Neural crest cell (in vitro differentiated cells): ENCODE data around the gene KCNJ18. TPM values are rescaled to one million over a fixed set of nuclear protein-coding genes. Genes with fewer than 3 reads are reported as not detected.
"Not testable (repeated sequence)": the region's sequence is repeated elsewhere in the genome, so short reads cannot be mapped to it uniquely, and the experiment has no call there.

Experiments used
- DNase-seq: peaks from one replicate; pipeline ENCODE4 v3.0.0; 2021; ENCODE audit warnings: low read depth, mixed read lengths, low spot score
- H3K27ac Mint-ChIP-seq: one replicate; pipeline ENCODE4 v1.8.0; 2021; ENCODE audit warnings: mild to moderate bottlenecking, mixed read lengths; ENCODE audit not compliant: unreplicated experiment
- H3K27me3 Mint-ChIP-seq: 2 replicates; pipeline ENCODE4 v1.8.0; 2021; ENCODE audit warnings: low read depth, mild to moderate bottlenecking, mixed read lengths
- H3K36me3 Mint-ChIP-seq: 2 replicates; pipeline ENCODE4 v1.8.0; 2021; ENCODE audit warnings: low read depth, mild to moderate bottlenecking, mixed read lengths
- H3K4me1 Mint-ChIP-seq: 2 replicates; pipeline ENCODE4 v1.8.0; 2021; ENCODE audit warnings: mixed read lengths
- H3K4me3 Mint-ChIP-seq: one replicate; pipeline ENCODE4 v1.8.0; 2021; ENCODE audit warnings: mild to moderate bottlenecking, mixed read lengths
- H3K9me3 Mint-ChIP-seq: 2 replicates; pipeline ENCODE4 v1.8.0; 2021; ENCODE audit warnings: mixed read lengths
- total RNA-seq: library from RNA; stranded (reverse); gene quantifications from 2 replicates; pipeline ENCODE4 v1.2.1, GENCODE V29; 2021
- TF ChIP-seq, protein P1 (sequence below): fragments of 200-600 bp; sonication (generic); conservative IDR thresholded peaks from 2 replicates; pipeline ENCODE4 v1.5.0; 2021; ENCODE audit warnings: antibody characterized with exemption, mild to moderate bottlenecking

KCNJ18 gene
- total RNA-seq, 1 donor from 2014 or later: not detected

DNA sequence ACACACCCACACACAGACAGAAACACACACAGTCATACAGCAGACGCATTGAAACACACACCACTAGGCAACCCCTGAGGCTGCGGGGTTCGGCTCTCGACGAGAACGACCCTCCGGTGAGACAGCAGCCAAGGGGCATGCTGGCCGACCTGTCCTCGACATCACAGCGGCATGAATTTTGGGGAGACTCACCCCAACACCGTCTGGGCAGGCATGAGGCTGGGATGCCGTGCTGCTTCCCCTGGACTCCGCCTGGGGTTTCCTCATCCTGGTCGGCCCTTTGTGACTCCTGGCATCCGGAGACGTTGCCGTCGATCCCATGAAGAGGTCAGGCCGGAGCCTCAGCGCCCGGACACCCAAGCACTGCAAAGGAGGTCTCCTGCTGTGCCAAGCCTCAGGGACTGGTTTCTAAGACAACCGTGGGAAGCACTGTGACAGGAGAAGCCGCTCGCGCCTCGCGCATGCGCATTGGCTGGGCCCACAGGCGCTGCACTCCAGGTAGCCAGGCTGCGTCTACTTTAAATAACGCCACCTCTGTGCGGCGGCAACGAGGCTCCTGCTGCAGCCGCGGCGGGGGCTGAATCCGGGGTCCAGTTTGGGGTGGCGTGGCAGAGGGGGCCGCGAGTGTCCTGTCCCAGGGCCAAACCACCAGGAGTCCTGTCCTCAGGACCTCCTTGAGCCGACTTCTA lies 13.8 kb upstream of the KCNJ18 start:
- H3K9me3 Mint-ChIP-seq: peaks cover 13% of the 10 kb centered on the region
- no peak overlapping the region for H3K27ac Mint-ChIP-seq
- no peaks in the 10 kb centered on the region for H3K4me1 Mint-ChIP-seq
- H3K36me3 Mint-ChIP-seq: peaks cover 4% of the 10 kb centered on the region
- DNase-seq: no peak
- no peak overlapping the region for H3K4me3 Mint-ChIP-seq
- TF ChIP-seq, protein P1, sequence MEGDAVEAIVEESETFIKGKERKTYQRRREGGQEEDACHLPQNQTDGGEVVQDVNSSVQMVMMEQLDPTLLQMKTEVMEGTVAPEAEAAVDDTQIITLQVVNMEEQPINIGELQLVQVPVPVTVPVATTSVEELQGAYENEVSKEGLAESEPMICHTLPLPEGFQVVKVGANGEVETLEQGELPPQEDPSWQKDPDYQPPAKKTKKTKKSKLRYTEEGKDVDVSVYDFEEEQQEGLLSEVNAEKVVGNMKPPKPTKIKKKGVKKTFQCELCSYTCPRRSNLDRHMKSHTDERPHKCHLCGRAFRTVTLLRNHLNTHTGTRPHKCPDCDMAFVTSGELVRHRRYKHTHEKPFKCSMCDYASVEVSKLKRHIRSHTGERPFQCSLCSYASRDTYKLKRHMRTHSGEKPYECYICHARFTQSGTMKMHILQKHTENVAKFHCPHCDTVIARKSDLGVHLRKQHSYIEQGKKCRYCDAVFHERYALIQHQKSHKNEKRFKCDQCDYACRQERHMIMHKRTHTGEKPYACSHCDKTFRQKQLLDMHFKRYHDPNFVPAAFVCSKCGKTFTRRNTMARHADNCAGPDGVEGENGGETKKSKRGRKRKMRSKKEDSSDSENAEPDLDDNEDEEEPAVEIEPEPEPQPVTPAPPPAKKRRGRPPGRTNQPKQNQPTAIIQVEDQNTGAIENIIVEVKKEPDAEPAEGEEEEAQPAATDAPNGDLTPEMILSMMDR: no peak
- no peaks in the 10 kb centered on the region for H3K27me3 Mint-ChIP-seq

DNA sequence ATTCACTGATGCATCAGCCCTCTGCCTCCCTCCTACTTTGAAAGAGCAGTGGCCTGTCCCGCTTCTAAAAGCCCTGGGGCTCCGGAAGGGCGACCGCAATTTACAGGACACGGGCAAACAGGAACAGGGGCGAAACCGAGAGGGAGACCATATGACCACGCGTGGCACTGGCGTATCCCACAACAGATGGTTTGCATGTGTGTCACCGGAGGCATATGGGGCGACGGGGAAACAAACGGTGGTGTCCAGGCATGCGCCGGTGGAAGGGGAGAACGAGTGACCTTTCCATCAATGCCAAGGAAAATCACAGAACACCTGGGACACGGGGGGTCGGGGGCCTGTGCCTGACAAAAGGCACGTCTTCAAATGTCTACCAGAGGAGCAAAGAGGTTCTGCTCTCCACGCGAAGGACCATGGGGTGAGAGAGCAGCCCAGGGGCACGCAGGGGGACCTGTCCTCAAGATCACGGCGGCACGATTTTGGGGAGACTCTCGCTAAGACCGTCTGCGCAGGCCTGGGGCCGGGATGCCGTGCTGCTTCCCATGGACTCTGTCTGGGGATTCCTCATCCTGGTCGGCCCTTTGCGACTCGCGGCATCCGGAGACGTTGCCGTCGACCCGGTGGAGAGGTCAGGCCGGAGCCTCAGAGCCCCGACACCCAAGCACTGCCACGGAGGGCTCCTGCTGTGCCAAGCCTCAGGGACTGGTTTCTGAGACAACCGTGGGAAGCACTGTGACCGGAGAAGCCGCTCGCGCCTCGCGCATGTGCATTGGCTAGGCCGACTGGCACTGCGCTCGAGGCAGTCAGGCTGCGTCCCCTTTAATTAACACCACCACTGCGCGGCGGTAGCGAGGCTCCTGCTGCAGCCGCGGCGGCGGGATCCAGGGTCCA lies 12.8 kb upstream of the KCNJ18 start:
- Mint-ChIP-seq H3K36me3 (peaks cover 4% of the 10 kb centered on the region), H3K4me1 (no peaks in the 10 kb centered on the region), H3K9me3 (peaks cover 13% of the 10 kb centered on the region), H3K27me3 (no peaks in the 10 kb centered on the region), H3K27ac (no peak overlapping the region), H3K4me3 (no peak overlapping the region)
- TF ChIP-seq, protein P1: no peak
- no peak for DNase-seq

DNA sequence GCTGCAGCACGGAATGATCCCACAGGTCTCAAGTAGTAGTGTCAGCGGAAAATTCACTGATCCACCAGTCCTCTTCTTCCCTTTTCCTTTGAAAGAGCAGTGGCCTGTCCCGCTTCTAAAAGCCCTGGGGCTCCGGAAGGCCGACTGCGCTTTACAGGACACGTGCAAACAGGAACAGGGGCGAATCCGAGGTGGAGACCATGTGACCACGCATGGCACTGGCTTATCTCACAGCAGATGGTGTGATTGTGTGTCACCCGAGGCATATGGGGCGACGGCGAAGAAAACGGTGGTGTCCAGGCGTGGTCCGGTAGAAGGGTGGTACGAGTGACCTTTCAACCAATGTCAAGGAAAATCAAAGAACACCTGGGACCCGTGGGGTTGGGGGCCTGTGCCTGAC lies 12.0 kb upstream of the KCNJ18 start:
- TF ChIP-seq, protein P1: no peak
- peaks cover 4% of the 10 kb centered on the region for H3K36me3 Mint-ChIP-seq
- DNase-seq: no peak
- peaks cover 13% of the 10 kb centered on the region for H3K9me3 Mint-ChIP-seq
- no peak overlapping the region for H3K4me3 Mint-ChIP-seq
- no peak overlapping the region for H3K27ac Mint-ChIP-seq
- H3K4me1 Mint-ChIP-seq: no peaks in the 10 kb centered on the region
- H3K27me3 Mint-ChIP-seq: no peaks in the 10 kb centered on the region

DNA sequence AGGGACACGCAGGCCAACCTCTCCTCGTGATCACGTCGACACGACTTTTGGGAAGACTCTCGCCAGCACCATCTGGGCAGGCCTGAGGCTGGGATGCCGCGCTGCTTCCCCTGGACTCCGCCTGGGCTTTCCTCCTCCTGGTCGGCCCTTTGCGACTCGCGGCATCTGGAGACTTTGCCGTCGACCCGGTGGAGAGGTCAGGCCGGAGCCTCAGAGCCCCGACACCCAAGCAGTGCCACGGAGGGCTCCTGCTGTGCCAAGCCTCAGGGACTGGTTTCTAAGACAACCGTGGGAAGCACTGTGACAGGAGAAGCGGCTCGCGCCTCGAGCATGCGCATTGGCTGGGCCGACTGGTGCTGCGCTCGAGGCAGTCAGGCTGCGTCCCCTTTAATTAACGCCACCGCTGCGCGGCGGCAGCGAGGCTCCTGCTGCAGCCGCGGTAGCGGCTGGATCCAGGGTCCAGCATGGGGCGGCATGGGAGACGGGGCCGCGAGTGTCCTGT lies 11.4 kb upstream of the KCNJ18 start:
- not testable (repeated sequence) for H3K4me3 Mint-ChIP-seq, H3K27me3 Mint-ChIP-seq, H3K36me3 Mint-ChIP-seq, H3K9me3 Mint-ChIP-seq, DNase-seq, H3K4me1 Mint-ChIP-seq, H3K27ac Mint-ChIP-seq

DNA sequence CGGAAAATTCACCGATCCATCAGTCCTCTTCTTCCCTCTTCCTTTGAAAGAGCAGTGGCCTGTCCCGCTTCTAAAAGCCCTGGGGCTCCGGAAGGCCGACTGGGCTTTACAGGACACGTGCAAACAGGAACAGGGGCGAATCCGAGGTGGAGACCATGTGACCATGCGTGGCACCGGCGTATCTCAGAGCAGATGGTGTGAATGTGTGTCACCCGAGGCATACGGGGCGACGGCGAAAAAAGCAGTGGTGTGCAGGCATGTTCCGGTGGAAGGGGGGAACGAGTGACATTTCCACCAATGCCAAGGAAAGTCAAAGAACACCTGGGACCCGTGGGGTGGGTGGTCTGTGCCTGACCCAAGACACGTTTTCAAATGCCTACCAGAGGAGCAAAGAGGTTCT lies 10.7 kb upstream of the KCNJ18 start:
- not testable (repeated sequence) for H3K36me3 Mint-ChIP-seq, H3K27ac Mint-ChIP-seq, DNase-seq, H3K27me3 Mint-ChIP-seq, H3K9me3 Mint-ChIP-seq, H3K4me3 Mint-ChIP-seq, H3K4me1 Mint-ChIP-seq

DNA sequence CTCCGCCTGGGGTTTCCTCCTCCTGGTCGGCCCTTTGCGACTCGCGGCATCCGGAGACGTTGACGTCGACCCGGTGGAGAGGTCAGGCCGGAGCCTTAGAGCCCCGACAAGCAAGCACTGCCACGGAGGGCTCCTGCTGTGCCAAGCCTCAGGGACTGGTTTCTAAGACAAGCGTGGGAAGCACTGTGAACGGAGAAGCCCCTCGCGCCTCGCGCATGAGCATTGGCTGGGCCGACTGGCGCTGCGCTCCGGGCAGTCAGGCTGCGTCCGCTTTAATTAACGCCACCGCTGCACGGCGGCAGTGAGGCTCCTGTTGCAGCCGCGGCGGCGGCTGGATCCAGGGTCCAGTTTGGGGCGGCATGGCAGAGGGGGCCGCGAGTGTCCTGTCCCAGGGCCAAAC lies 10.2 kb upstream of the KCNJ18 start:
- H3K27me3 Mint-ChIP-seq, H3K4me3 Mint-ChIP-seq, H3K4me1 Mint-ChIP-seq, H3K27ac Mint-ChIP-seq, H3K36me3 Mint-ChIP-seq, DNase-seq: not testable (repeated sequence)
- peaks cover 13% of the 10 kb centered on the region for H3K9me3 Mint-ChIP-seq

DNA sequence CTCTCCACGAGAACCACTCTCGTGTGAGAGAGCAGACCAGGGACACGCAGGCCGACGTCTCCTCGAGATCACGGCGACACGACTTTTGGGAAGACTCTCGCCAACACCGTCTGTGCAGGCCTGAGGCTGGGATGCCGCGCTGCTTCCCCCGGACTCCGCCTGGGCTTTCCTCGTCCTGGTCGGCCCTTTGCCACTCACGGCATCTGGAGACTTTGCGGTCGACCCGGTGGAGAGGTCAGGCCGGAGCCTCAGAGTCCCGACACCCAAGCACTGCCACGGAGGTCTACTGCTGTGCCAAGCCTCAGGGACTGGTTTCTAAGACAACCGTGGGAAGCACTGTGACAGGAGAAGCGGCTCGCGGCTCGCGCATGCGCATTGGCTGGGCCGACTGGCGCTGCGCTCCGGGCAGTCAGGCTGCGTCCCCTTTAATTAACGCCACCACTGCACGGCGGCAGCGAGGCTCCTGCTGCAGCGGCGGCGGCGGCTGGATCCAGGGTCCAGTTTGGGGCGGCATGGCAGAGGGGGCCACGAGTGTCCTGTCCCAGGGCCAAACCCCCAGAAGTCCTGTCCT lies 9.1 kb upstream of the KCNJ18 start:
- not testable (repeated sequence) for H3K4me3 Mint-ChIP-seq, H3K9me3 Mint-ChIP-seq, H3K36me3 Mint-ChIP-seq, H3K4me1 Mint-ChIP-seq, H3K27me3 Mint-ChIP-seq, DNase-seq, H3K27ac Mint-ChIP-seq

DNA sequence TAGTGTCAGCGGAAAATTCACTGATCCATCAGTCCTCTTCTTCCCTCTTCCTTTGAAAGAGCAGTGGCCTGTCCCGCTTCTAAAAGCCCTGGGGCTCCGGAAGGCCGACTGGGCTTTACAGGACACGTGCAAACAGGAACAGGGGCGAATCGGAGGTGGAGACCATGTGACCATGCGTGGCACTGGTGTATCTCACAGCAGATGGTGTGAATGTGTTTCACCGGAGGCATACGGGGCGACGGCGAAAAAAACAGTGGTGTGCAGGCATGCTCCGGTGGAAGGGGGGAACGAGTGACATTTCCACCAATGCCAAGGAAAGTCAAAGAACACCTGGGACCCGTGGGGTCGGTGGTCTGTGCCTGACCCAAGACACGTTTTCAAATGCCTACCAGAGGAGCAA lies 8.4 kb upstream of the KCNJ18 start:
- H3K36me3 Mint-ChIP-seq, H3K9me3 Mint-ChIP-seq: not testable (repeated sequence)

DNA sequence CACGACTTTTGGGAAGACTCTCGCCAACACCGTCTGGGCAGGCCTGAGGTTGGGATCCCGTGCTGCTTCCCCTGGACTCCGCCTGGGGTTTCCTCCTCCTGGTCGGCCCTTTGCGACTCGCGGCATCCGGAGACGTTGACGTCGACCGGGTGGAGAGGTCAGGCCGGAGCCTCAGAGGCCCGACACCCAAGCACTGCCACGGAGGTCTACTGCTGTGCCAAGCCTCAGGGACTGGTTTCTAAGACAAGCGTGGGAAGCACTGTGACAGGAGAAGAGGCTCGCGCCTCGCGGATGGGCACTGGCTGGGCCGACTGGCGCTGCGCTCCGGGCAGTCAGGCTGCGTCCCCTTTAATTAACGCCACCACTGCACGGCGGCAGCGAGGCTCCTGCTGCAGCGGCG lies 7.9 kb upstream of the KCNJ18 start:
- not testable (repeated sequence) for H3K4me1 Mint-ChIP-seq, DNase-seq, H3K36me3 Mint-ChIP-seq, H3K4me3 Mint-ChIP-seq, H3K27ac Mint-ChIP-seq, H3K9me3 Mint-ChIP-seq, H3K27me3 Mint-ChIP-seq

More for the DNA sequence above, 8.4 kb upstream of the KCNJ18 start:
- not testable (repeated sequence) for H3K4me3 Mint-ChIP-seq, H3K4me1 Mint-ChIP-seq, H3K27ac Mint-ChIP-seq, H3K27me3 Mint-ChIP-seq, DNase-seq

DNA sequence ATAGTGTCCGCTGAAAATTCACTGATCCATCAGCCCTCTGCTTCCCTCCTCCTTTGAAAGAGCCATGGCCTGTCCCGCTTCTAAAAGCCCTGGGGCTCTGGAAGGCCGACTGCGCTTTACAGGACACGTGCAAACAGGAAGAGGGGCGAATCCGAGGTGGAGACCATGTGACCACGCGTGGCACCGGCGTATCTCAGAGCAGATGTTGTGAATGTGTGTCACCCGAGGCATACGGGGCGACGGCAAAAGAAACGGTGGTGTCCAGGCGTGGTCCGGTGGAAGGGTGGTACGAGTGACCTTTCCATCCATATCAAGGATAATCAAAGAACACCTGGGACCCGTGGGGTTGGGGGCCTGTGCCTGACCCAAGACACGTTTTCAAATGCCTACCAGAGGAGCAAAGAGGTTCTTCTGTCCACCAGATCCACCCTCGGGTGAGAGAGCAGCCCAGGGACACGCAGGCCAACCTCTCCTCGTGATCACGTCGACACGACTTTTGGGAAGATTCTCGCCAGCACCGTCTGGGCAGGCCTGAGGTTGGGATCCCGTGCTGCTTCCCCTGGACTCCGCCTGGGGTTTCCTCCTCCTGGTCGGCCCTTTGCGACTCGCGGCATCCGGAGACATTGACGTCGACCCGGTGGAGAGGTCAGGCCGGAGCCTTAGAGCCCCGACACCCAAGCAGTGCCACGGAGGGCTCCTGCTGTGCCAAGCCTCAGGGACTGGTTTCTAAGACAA lies 7.1 kb upstream of the KCNJ18 start:
- H3K27ac Mint-ChIP-seq, DNase-seq, H3K36me3 Mint-ChIP-seq: not testable (repeated sequence)

More for the DNA sequence above, 7.1 kb upstream of the KCNJ18 start:
- H3K4me3 Mint-ChIP-seq, H3K4me1 Mint-ChIP-seq, H3K9me3 Mint-ChIP-seq, H3K27me3 Mint-ChIP-seq: not testable (repeated sequence)
